Measurements from ENCODE around the gene C6. TPM values are rescaled to one million over a fixed set of nuclear protein-coding genes. Genes with fewer than 3 reads are reported as not detected.
"Not testable (repeated sequence)": the region's sequence is repeated elsewhere in the genome, so short reads cannot be mapped to it uniquely, and the experiment has no call there.

Gene C6
- total and polyA plus RNA-seq, 2 donors (not counting 1 experiment from before 2014, with no cell fraction given): 0.07 TPM; not detected in 1

DNA sequence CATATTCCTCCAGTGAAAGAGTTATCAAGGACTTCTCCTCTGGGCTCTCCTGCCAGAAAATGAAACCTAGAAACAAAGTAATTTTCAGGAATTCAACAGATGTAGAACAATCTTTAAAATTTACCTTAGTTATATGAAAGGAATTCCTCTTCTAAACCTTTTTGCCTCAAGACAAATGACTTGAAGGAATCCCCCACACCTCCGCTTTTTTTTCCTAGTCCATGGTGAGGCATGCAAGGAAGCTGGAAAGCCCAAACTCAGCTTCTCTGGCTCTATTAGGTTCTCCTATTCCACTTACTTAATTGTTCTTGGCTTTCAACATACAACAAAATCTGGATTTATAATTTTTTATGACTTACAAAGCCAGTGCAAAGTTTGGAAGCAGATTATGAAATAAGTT, 27.2 kb downstream of the C6 start:
- TF ChIP-seq, protein P1, sequence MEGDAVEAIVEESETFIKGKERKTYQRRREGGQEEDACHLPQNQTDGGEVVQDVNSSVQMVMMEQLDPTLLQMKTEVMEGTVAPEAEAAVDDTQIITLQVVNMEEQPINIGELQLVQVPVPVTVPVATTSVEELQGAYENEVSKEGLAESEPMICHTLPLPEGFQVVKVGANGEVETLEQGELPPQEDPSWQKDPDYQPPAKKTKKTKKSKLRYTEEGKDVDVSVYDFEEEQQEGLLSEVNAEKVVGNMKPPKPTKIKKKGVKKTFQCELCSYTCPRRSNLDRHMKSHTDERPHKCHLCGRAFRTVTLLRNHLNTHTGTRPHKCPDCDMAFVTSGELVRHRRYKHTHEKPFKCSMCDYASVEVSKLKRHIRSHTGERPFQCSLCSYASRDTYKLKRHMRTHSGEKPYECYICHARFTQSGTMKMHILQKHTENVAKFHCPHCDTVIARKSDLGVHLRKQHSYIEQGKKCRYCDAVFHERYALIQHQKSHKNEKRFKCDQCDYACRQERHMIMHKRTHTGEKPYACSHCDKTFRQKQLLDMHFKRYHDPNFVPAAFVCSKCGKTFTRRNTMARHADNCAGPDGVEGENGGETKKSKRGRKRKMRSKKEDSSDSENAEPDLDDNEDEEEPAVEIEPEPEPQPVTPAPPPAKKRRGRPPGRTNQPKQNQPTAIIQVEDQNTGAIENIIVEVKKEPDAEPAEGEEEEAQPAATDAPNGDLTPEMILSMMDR (conservative IDR thresholded peaks at IDR 0.05 in 1 of 2, IDR thresholded peaks at IDR 0.05 in 1 of 2; ENCODE audit: low read depth in 1 of 2, low read length in 2 of 2): no peak
- no peak for TF ChIP-seq EZH2 (IDR thresholded peaks at IDR 0.05; ENCODE audit: low read length, missing control alignments)
- no peaks in the 10 kb centered on the region for H3K4me1 ChIP-seq (ENCODE audit: control insufficient read depth, extremely low read depth, insufficient read depth, low read length)

DNA sequence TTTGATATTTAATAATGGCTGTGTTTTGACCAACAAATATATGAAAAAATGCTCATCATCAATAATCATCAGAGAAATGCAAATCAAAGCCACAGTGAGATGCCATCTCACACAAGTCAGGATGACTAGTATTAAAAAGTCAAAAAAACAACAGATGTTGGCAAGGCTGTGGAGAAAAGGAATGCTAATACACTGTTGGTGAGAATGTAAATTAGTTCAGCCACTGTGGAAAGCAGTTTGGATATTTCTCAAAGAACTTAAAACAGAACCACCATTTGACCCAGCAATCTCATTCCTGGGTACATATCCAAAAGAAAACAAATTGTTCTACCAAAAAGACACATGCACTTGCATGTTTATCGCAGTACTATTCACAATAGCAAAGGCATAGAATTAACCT, 30.0 kb downstream of the C6 start:
- H4K20me1 ChIP-seq (ENCODE audit: control insufficient read depth, extremely low read depth, insufficient read depth, low read length); H2AFZ ChIP-seq (ENCODE audit: low read length); H3K36me3 ChIP-seq (ENCODE audit: control insufficient read depth, insufficient read depth, low read length); H3K79me2 ChIP-seq (ENCODE audit: control insufficient read depth, insufficient read depth, low read length); H3K27me3 ChIP-seq (ENCODE audit: control insufficient read depth, insufficient read depth, low read length); H3K9ac ChIP-seq (ENCODE audit: insufficient read depth, low read length); H3K4me2 ChIP-seq (ENCODE audit: extremely low read depth, insufficient read depth, low read length); H3K9me3 ChIP-seq (ENCODE audit: control insufficient read depth, insufficient read depth, low read depth, low read length); H3K4me3 ChIP-seq (replicated peaks in 1 of 4; ENCODE audit: control extremely low read depth in 1 of 4, insufficient read depth in 1 of 4, low read depth in 3 of 4, low read length in 4 of 4); H3K27ac ChIP-seq (ENCODE audit: insufficient read depth, low read length); H3K4me1 ChIP-seq (ENCODE audit: control insufficient read depth, extremely low read depth, insufficient read depth, low read length): not testable (repeated sequence)
- peak in 1 of 2 donors; percentile 41 for DNase-seq (ENCODE audit: low read depth in 2 of 2)

More for the DNA sequence above, 27.2 kb downstream of the C6 start:
- no peak overlapping the region for H3K4me3 ChIP-seq (replicated peaks in 1 of 4; ENCODE audit: control extremely low read depth in 1 of 4, insufficient read depth in 1 of 4, low read depth in 3 of 4, low read length in 4 of 4)
- H3K27me3 ChIP-seq (ENCODE audit: control insufficient read depth, insufficient read depth, low read length): no peaks in the 10 kb centered on the region
- no peaks in the 10 kb centered on the region for H3K36me3 ChIP-seq (ENCODE audit: control insufficient read depth, insufficient read depth, low read length)
- no peaks in the 10 kb centered on the region for H3K9me3 ChIP-seq (ENCODE audit: control insufficient read depth, insufficient read depth, low read depth, low read length)
- no peaks in the 10 kb centered on the region for H3K79me2 ChIP-seq (ENCODE audit: control insufficient read depth, insufficient read depth, low read length)
- H3K27ac ChIP-seq (ENCODE audit: insufficient read depth, low read length): no peak overlapping the region
- H4K20me1 ChIP-seq (ENCODE audit: control insufficient read depth, extremely low read depth, insufficient read depth, low read length): no peaks in the 10 kb centered on the region
- peak in 1 of 2 donors; percentile 8 for DNase-seq (ENCODE audit: low read depth in 2 of 2)
- no peak overlapping the region for H3K4me2 ChIP-seq (ENCODE audit: extremely low read depth, insufficient read depth, low read length)
- no peak overlapping the region for H3K9ac ChIP-seq (ENCODE audit: insufficient read depth, low read length)
- no peak overlapping the region for H2AFZ ChIP-seq (ENCODE audit: low read length)

DNA sequence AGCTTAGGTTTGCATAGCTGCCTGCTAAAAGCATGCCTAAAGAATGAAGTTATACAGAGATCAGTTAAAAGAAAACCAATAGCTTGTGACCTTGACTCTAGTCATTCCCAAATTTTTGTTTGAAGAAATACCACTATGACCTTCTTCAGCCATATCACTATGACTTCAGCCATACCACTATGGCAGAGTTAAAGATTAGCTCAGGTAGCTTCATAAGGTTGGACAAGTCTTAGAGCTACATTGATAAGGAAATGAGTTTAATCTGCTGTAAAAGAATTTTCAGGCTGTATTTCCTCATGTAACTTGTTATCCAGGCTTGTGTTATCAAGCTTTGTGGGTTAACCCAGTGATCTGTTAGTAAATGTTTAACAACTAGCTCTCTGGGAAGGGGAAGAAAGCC, 30.7 kb downstream of the C6 start:
- Histone ChIP-seq H3K4me2 (ENCODE audit: extremely low read depth, insufficient read depth, low read length) (no peak overlapping the region), H3K79me2 (ENCODE audit: control insufficient read depth, insufficient read depth, low read length) (no peaks in the 10 kb centered on the region), H3K36me3 (ENCODE audit: control insufficient read depth, insufficient read depth, low read length) (no peaks in the 10 kb centered on the region), H2AFZ (ENCODE audit: low read length) (no peak overlapping the region), H3K4me1 (ENCODE audit: control insufficient read depth, extremely low read depth, insufficient read depth, low read length) (no peaks in the 10 kb centered on the region), H4K20me1 (ENCODE audit: control insufficient read depth, extremely low read depth, insufficient read depth, low read length) (no peaks in the 10 kb centered on the region), H3K9me3 (ENCODE audit: control insufficient read depth, insufficient read depth, low read depth, low read length) (no peaks in the 10 kb centered on the region), H3K27me3 (ENCODE audit: control insufficient read depth, insufficient read depth, low read length) (no peaks in the 10 kb centered on the region), H3K9ac (ENCODE audit: insufficient read depth, low read length) (no peak overlapping the region), H3K4me3 (replicated peaks in 1 of 4; ENCODE audit: control extremely low read depth in 1 of 4, insufficient read depth in 1 of 4, low read depth in 3 of 4, low read length in 4 of 4) (no peak overlapping the region), H3K27ac (ENCODE audit: insufficient read depth, low read length) (no peak overlapping the region)
- TF ChIP-seq EZH2 (IDR thresholded peaks at IDR 0.05; ENCODE audit: low read length, missing control alignments): no peak
- TF ChIP-seq, protein P1 (conservative IDR thresholded peaks at IDR 0.05 in 1 of 2, IDR thresholded peaks at IDR 0.05 in 1 of 2; ENCODE audit: low read depth in 1 of 2, low read length in 2 of 2): no peak
- peak in 1 of 2 donors; percentile 35 for DNase-seq (ENCODE audit: low read depth in 2 of 2)

Data from fibroblast of lung (primary cell).